K562 (cell line): Measurements from ENCODE around the gene CRHR1. TPM values are rescaled to one million over a fixed set of nuclear protein-coding genes. Genes with fewer than 3 reads are reported as not detected.

Experiments
- ATAC-seq: fragments of 200-7000 bp; cut with Tn5 transposase; 3 replicates; pipeline ENCODE4 v1.9.1; 2020; ENCODE audit warnings: moderate library complexity
- BruUV-seq: library from RNA; stranded (reverse); fragments of 400-500 nt; replicated peaks from 2 replicates; lab custom pipeline; 2021; lab: Mats Ljungman, UMichigan
- CTCF ChIA-PET: fragments of 300-600 bp; formaldehyde crosslinking; extraction: SDS; loops from one replicate; lab custom pipeline; 2021; ENCODE audit warnings: low intra/inter-chr PET ratio; lab: Yijun Ruan, JAX
- POLR2A ChIA-PET: fragments of 300-600, 350-650 bp; sonication (Branson Sonifier 250); formaldehyde crosslinking; extraction: SDS; loops from one replicate; lab custom pipeline; 2021; ENCODE audit warnings: antibody characterized with exemption, inconsistent platforms; lab: Yijun Ruan, JAX
- DNase-seq, 4 experiments: peaks; one replicate each; pipeline versions ENCODE4 v3.0.0 to v3.0.0-alpha.2; 2011 to 2018; ENCODE audit warnings: low spot score in 3 of 4, mixed read lengths in 3 of 4; ENCODE audit errors: extremely low read depth in 1 of 4
- FAIRE-seq: peaks from 2 replicates; lab custom pipeline; 2011; peaks lifted over from hg19 to GRCh38; lab: Jason Lieb, UNC
- H2AFZ ChIP-seq: 2 replicates; pipeline ENCODE4 v1.6.0; 2011; ENCODE audit warnings: low read depth, low read length, control low read depth, inconsistent platforms
- H3K27ac ChIP-seq: fragments of 200-600 bp; 3 replicates; pipeline ENCODE4 v1.8.0; 2011; ENCODE audit warnings: low read depth, mild to moderate bottlenecking, control low read depth, inconsistent platforms, low read length, moderate library complexity, mixed read lengths; ENCODE audit errors: extremely low read depth
- H3K27me3 ChIP-seq, 2 experiments: fragments of 300-600 bp in 1 of 2; 2 replicates in 1 of 2; 3 replicates in 1 of 2; pipeline versions ENCODE4 v1.6.0 to v1.8.0; 2011; ENCODE audit warnings: inconsistent platforms in 2 of 2, low read length in 2 of 2, mild to moderate bottlenecking in 1 of 2, mixed read lengths in 1 of 2, moderate library complexity in 1 of 2; ENCODE audit not compliant: control insufficient read depth in 2 of 2, insufficient read depth in 2 of 2
- H3K36me3 ChIP-seq: fragments of 300-600 bp; 3 replicates; pipeline ENCODE4 v1.8.0; 2011; ENCODE audit warnings: mild to moderate bottlenecking, low read length, inconsistent platforms; ENCODE audit not compliant: control insufficient read depth, insufficient read depth
- H3K4me1 ChIP-seq, 2 experiments: fragments of 200-600 bp in 1 of 2; replicated peaks in 1 of 2; 2 replicates in 1 of 2; 3 replicates in 1 of 2; pipeline versions ENCODE4 v1.5.1 to v1.8.0; 2011; ENCODE audit warnings: inconsistent platforms in 2 of 2, low read length in 2 of 2, mild to moderate bottlenecking in 1 of 2, mixed read lengths in 1 of 2, moderate library complexity in 1 of 2; ENCODE audit not compliant: control insufficient read depth in 2 of 2, insufficient read depth in 2 of 2
- H3K4me2 ChIP-seq: 2 replicates; pipeline ENCODE4 v1.6.1; 2011; ENCODE audit warnings: low read length, control low read depth, inconsistent platforms, mixed read lengths; ENCODE audit not compliant: insufficient read depth
- H3K4me3 ChIP-seq: fragments of 200-600 bp; sonication (generic), shearing (Covaris generic); 2 replicates; pipeline ENCODE4 v1.5.1; 2016; ENCODE audit warnings: control low read depth, inconsistent platforms
- H3K79me2 ChIP-seq: fragments of 200-600 bp; 3 replicates; pipeline ENCODE4 v1.8.0; 2011; ENCODE audit warnings: low read length, inconsistent platforms; ENCODE audit not compliant: control insufficient read depth, insufficient read depth
- H3K9ac ChIP-seq, 2 experiments: 2 replicates each; pipeline versions ENCODE4 v1.6.0 to v1.6.1; 2011; ENCODE audit warnings: low read depth in 2 of 2, low read length in 2 of 2, control low read depth in 1 of 2, inconsistent platforms in 1 of 2, mild to moderate bottlenecking in 1 of 2, mixed read lengths in 1 of 2; ENCODE audit not compliant: insufficient read depth in 1 of 2
- H3K9me1 ChIP-seq: one replicate; pipeline ENCODE4 v1.6.0; 2011; ENCODE audit warnings: inconsistent platforms, mild to moderate bottlenecking, low read length, moderate library complexity; ENCODE audit not compliant: control insufficient read depth, insufficient read depth
- H3K9me3 ChIP-seq: replicated peaks from 2 replicates; pipeline ENCODE4 v1.5.1; 2011; ENCODE audit warnings: low read depth, low read length, inconsistent platforms; ENCODE audit not compliant: control insufficient read depth, insufficient read depth
- H4K20me1 ChIP-seq: replicated peaks from 2 replicates; pipeline ENCODE4 v1.6.1; 2011; ENCODE audit warnings: low read length, inconsistent platforms, mixed read lengths; ENCODE audit not compliant: control insufficient read depth, insufficient read depth
- MCM3 ChIP-seq: fragments of 450-650 bp; IDR thresholded peaks from 2 replicates; pipeline ENCODE4 v1.6.1; 2016
- MEIS2 ChIP-seq: fragments of 450-650 bp; IDR thresholded peaks from 2 replicates; pipeline ENCODE4 v1.6.1; 2014; ENCODE audit warnings: mild to moderate bottlenecking; ENCODE audit not compliant: partially characterized antibody
- NFIC ChIP-seq: fragments of 450-650 bp; IDR thresholded peaks from 2 replicates; pipeline ENCODE4 v1.6.1; 2017; ENCODE audit warnings: mild to moderate bottlenecking, inconsistent platforms
- SP1 ChIP-seq: sonication (generic); formaldehyde crosslinking; IDR thresholded peaks from 2 replicates; pipeline ENCODE4 v1.8.1; 2022; ENCODE audit warnings: mild to moderate bottlenecking, missing genetic modification reagents
- TEAD2 ChIP-seq: fragments of 450-650 bp; IDR thresholded peaks from 2 replicates; pipeline ENCODE4 v1.6.1; 2016; ENCODE audit warnings: missing genetic modification characterization, control low read depth, missing compliant biosample characterization
- WGBS: fragments of 100-300 bp; shearing (Covaris generic); methylation state at CpG from one replicate; pipeline ENCODE4 v1.1.6; 2016; ENCODE audit warnings: low coverage, mixed read lengths; ENCODE audit not compliant: insufficient coverage; ENCODE audit errors: missing lambda C conversion rate; 5-methylcytosine and 5-hydroxymethylcytosine counted together
- in situ Hi-C: fragments of 300-500 bp; cut with MboI; formaldehyde crosslinking; loops from 4 replicates; pipeline ENCODE4 v1.15.0; 2018; ENCODE audit warnings: inconsistent platforms, mixed read lengths
- intact Hi-C: fragments of 100-400 bp; cut with micrococcal nuclease; formaldehyde crosslinking; loops from 2 replicates; pipeline ENCODE4 v1.14.2; 2022
- polyA plus RNA-seq, 8 experiments: library from polyadenylated mRNA; depleted of rRNA in 4 of 8; stranded (reverse) in 5 of 8; unstranded in 3 of 8; fragments of >200 nt; fragmentation: Nextera tagmentation in 2 of 8; fragmentation: Illumina TruSeq in 1 of 8; extraction: Ambion mirVana in 2 of 8; extraction: Trizol in 1 of 8; gene quantifications; 2 replicates each; pipeline versions ENCODE4 v1.2.1 to v1.2.3, GENCODE V29; 2011 to 2014; ENCODE audit warnings: inconsistent platforms in 1 of 8, missing spikeins in 1 of 8
- total RNA-seq, 7 experiments: library from RNA; depleted of rRNA in 6 of 7; stranded (reverse); fragments of >200 nt in 6 of 7; fragmentation: Illumina TruSeq in 2 of 7; extraction: Trizol in 2 of 7; gene quantifications; 2 replicates each; pipeline versions ENCODE4 v1.2.1 to v1.2.3, GENCODE V29; 2011 to 2021; ENCODE audit warnings: low replicate concordance in 1 of 7
- TF ChIP-seq, protein P1 (sequence below): sonication (generic); formaldehyde crosslinking; IDR thresholded peaks from 2 replicates; pipeline ENCODE4 v1.8.0; 2022; ENCODE audit warnings: mild to moderate bottlenecking, missing genetic modification reagents, borderline replicate concordance
- TF ChIP-seq, protein P2 (sequence below): sonication (generic); formaldehyde crosslinking; IDR thresholded peaks from 2 replicates; pipeline ENCODE4 v1.4.0; 2020; ENCODE audit warnings: mild to moderate bottlenecking, missing genetic modification reagents
- TF ChIP-seq, protein P3 (sequence below): sonication (generic); formaldehyde crosslinking; IDR thresholded peaks from 2 replicates; pipeline ENCODE4 v1.8.0; 2022; ENCODE audit warnings: missing genetic modification reagents, mild to moderate bottlenecking, moderate library complexity, borderline replicate concordance
- TF ChIP-seq, protein P4 (sequence below): sonication (generic); formaldehyde crosslinking; IDR thresholded peaks from 2 replicates; pipeline ENCODE4 v1.8.1; 2023; ENCODE audit warnings: mild to moderate bottlenecking, missing genetic modification reagents, moderate library complexity

Gene CRHR1
- total and polyA plus RNA-seq, 9 of the 15 experiments (the other 6 are each of a cell fraction or from before 2014, with no cell fraction given), result 0.05 TPM; not detected in 8

DNA sequence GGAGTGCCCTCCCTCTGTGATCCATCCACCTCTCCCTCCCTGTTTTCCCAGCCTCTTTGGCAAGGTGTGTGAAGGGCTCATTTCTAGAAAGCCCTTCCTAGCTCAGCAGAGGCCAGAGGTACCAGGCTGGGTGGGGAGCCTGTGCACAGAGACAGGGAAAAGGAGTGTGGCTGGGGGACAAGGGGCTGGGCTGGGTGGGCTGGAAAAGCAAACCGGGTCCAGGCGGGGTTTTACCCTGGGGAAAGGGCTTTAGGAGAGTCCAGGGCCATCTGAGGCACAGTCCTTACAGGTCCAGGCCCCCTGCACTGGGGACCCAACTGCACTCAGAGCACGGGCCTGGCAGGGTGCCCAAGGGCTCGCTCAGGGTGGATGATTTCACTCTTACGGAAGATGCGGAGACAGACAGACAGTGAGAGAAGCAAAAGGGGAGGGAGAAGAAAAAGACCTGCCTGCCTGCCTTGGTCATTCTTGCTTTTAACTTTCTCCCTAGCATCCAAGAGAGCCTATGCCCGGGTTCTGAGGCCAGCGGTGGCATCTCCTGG, 7.0 kb downstream of the CRHR1 start:
- Histone ChIP-seq H3K9ac (no peak overlapping the region), H3K27me3 (peaks cover 37 to 80% of the 10 kb centered on the region in 2 experiments), H3K4me1 (0 out of 5 replicates have a peak, but pooled peaks cover 0 to 7% of the 10 kb centered on the region in 2 experiments), H3K27ac (no peak overlapping the region), H4K20me1 (peaks cover 36% of the 10 kb centered on the region), H3K4me3 (no peak overlapping the region), H3K79me2 (no peaks in the 10 kb centered on the region), H3K36me3 (no peaks in the 10 kb centered on the region), H3K9me1 (peaks cover 2% of the 10 kb centered on the region), H3K4me2 (no peak overlapping the region), H3K9me3 (no peaks in the 10 kb centered on the region), H2AFZ (no peak overlapping the region)
- CTCF ChIA-PET, result no interaction called here
- BruUV-seq, result no TSS peak
- POLR2A ChIA-PET, result no interaction called here
- in situ Hi-C loops, result no loop called here
- TF ChIP-seq NFIC, result peak; percentile 18; the same call in 1 of the 2 replicates
- TF ChIP-seq MCM3, result no peak
- no peak for TF ChIP-seq TEAD2
- no peak for DNase-seq
- no peak for FAIRE-seq
- intact Hi-C loops, result no loop called here
- ATAC-seq, result no peak
- WGBS, result 2% methylated on average over 8 of the region's 8 CpGs

DNA sequence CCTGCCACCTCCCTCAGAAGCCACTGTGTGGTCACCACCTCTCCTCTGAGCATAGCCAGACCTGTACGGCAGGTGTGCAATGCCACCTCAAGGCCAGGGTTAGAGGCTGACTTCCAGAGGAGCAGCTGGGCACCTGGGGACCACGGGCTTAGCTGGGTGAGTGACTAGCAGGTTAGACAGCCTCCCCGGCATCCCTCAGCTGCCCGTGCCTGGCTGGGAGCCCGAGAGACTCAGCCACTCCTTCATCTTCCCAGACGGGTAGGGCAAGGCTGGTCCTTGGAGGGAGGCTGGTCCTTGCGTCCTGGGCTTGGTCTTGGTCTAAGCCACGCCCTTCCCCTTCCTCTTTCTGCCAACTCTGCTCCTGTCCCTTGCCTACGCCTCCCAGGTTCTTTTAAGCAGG, 7.8 kb downstream of the CRHR1 start:
- Histone ChIP-seq H3K4me2 (no peak overlapping the region), H2AFZ (no peak overlapping the region), H3K27ac (no peak overlapping the region), H4K20me1 (peaks cover 36% of the 10 kb centered on the region), H3K9ac (no peak overlapping the region), H3K9me1 (peaks cover 2% of the 10 kb centered on the region), H3K79me2 (no peaks in the 10 kb centered on the region), H3K9me3 (no peaks in the 10 kb centered on the region), H3K36me3 (no peaks in the 10 kb centered on the region), H3K27me3 (peaks cover 45 to 84% of the 10 kb centered on the region in 2 experiments), H3K4me1 (0 out of 5 replicates have a peak, but pooled peaks cover 0 to 7% of the 10 kb centered on the region in 2 experiments), H3K4me3 (no peak overlapping the region)
- POLR2A ChIA-PET, result interaction anchor here (1.2 kb wide), 1 partner anchor 10 kb away, joined by 4 read pairs; no protein-coding TSS in a partner anchor
- ATAC-seq, result no peak
- FAIRE-seq, result no peak
- no TSS peak for BruUV-seq
- intact Hi-C loops, result no loop called here
- 0% methylated on average over 7 of the region's 9 CpGs for whole genome bisulfite sequencing
- DNase-seq, result no peak
- CTCF ChIA-PET, result no interaction called here
- in situ Hi-C loops, result no loop called here
- TF ChIP-seq, protein P1, sequence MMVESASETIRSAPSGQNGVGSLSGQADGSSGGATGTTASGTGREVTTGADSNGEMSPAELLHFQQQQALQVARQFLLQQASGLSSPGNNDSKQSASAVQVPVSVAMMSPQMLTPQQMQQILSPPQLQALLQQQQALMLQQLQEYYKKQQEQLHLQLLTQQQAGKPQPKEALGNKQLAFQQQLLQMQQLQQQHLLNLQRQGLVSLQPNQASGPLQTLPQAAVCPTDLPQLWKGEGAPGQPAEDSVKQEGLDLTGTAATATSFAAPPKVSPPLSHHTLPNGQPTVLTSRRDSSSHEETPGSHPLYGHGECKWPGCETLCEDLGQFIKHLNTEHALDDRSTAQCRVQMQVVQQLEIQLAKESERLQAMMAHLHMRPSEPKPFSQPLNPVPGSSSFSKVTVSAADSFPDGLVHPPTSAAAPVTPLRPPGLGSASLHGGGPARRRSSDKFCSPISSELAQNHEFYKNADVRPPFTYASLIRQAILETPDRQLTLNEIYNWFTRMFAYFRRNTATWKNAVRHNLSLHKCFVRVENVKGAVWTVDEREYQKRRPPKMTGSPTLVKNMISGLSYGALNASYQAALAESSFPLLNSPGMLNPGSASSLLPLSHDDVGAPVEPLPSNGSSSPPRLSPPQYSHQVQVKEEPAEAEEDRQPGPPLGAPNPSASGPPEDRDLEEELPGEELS (CRISPR knock-in tag), result no peak
- TF ChIP-seq, protein P2, sequence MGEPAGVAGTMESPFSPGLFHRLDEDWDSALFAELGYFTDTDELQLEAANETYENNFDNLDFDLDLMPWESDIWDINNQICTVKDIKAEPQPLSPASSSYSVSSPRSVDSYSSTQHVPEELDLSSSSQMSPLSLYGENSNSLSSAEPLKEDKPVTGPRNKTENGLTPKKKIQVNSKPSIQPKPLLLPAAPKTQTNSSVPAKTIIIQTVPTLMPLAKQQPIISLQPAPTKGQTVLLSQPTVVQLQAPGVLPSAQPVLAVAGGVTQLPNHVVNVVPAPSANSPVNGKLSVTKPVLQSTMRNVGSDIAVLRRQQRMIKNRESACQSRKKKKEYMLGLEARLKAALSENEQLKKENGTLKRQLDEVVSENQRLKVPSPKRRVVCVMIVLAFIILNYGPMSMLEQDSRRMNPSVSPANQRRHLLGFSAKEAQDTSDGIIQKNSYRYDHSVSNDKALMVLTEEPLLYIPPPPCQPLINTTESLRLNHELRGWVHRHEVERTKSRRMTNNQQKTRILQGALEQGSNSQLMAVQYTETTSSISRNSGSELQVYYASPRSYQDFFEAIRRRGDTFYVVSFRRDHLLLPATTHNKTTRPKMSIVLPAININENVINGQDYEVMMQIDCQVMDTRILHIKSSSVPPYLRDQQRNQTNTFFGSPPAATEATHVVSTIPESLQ, result no peak
- TF ChIP-seq, protein P3, sequence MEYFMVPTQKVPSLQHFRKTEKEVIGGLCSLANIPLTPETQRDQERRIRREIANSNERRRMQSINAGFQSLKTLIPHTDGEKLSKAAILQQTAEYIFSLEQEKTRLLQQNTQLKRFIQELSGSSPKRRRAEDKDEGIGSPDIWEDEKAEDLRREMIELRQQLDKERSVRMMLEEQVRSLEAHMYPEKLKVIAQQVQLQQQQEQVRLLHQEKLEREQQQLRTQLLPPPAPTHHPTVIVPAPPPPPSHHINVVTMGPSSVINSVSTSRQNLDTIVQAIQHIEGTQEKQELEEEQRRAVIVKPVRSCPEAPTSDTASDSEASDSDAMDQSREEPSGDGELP, result no peak
- no peak for TF ChIP-seq MEIS2
- TF ChIP-seq SP1 (CRISPR knock-in tag), result no peak
- TF ChIP-seq, protein P4, sequence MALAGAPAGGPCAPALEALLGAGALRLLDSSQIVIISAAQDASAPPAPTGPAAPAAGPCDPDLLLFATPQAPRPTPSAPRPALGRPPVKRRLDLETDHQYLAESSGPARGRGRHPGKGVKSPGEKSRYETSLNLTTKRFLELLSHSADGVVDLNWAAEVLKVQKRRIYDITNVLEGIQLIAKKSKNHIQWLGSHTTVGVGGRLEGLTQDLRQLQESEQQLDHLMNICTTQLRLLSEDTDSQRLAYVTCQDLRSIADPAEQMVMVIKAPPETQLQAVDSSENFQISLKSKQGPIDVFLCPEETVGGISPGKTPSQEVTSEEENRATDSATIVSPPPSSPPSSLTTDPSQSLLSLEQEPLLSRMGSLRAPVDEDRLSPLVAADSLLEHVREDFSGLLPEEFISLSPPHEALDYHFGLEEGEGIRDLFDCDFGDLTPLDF, result no peak
